ENCODE measurements around the gene KLHL29.

- TF ChIP-seq CTCF (IDR thresholded peaks at IDR 0.05) (no peak), POLR2A (IDR thresholded peaks at IDR 0.05) (no peak)
These were observed 145.9 kb downstream of the KLHL29 start for GRCh38 chr2:23530909-23531276.

Data from tibial nerve (tissue), 3 donors.